ENCODE results near the gene ATP2B1. TPM values are rescaled to one million over a fixed set of nuclear protein-coding genes. Genes with fewer than 3 reads are reported as not detected.
"Not testable (repeated sequence)": the region's sequence is repeated elsewhere in the genome, so short reads cannot be mapped to it uniquely, and the experiment has no call there.

ATP2B1 gene
- total RNA-seq, 1 experiment from 2014 or later: 48.5 TPM

DNA sequence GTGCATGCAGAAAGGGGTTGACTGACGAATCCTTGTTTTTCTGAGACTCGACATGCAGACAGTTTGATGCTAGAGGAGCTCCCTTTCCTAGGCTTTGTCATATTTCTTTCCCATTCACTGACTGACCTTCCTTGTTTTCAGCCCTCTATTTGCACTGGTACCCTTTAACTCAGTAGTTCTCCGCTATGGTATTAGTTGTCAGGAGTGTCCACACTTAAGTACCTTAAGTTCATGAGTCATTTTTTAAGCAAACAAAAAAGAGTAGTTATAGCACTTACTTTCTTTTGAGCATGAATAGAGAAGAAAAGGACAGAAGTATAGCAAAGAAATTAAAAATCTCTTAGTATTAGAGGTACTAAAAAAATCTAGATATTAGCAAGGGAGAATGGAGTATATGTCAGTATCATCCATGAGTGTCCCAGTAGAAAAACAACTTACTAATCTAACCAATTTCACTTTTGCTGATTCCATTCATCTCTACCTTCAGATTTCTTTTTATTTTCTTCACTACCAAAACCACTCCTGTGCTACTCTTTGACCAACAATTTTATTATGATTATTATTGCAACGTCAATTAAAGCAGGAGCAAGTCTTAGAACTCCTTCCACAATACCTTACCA is 8.3 kb downstream of the ATP2B1 start:
- H3K27me3 ChIP-seq (ENCODE audit: low read length): no peaks in the 10 kb centered on the region
- CTCF ChIA-PET: interaction anchor here (0.6 kb wide), 1 partner anchor 472 kb away, joined by 3 read pairs; no protein-coding TSS in a partner anchor
- intact Hi-C loops (cut with micrococcal nuclease): loop anchor here (2.0 kb wide), 1 partner anchor 64 kb away; no protein-coding TSS in a partner anchor
- H3K27ac ChIP-seq (ENCODE audit: low read length): peak overlapping the region; percentile 5; the same call in 1 of the 2 replicates
- DNase-seq (peak; percentile 73), ATAC-seq (peak; percentile 93)
- POLR2A ChIA-PET (ENCODE audit: unreplicated experiment): interaction anchor here (0.7 kb wide), 1 partner anchor 155 kb away, joined by 5 read pairs; no protein-coding TSS in a partner anchor
- BruUV-seq (replicated peaks): no TSS peak
- H3K4me2 ChIP-seq (ENCODE audit: low read length): peak overlapping the region; percentile 41
- peaks cover 93% of the 10 kb centered on the region for H4K20me1 ChIP-seq (ENCODE audit: low read length)
- no peak for TF ChIP-seq EZH2 (IDR thresholded peaks at IDR 0.05; ENCODE audit: low read length, unreplicated experiment)
- H3F3A ChIP-seq (ENCODE audit: low read length, unreplicated experiment): no peaks in the 10 kb centered on the region
- H2AFZ ChIP-seq (ENCODE audit: low read length): no peak overlapping the region
- no peak overlapping the region for H3K9ac ChIP-seq (ENCODE audit: low read length)
- H3K36me3 ChIP-seq (ENCODE audit: low read depth, low read length): no peaks in the 10 kb centered on the region
- H3K4me1 ChIP-seq (ENCODE audit: insufficient read depth, low read length): peaks cover 54% of the 10 kb centered on the region
- no peak overlapping the region for H3K4me3 ChIP-seq (ENCODE audit: low read length)
- no peaks in the 10 kb centered on the region for H3K9me2 ChIP-seq (replicated peaks; ENCODE audit: low read length)
- peaks cover 100% of the 10 kb centered on the region for H3K79me2 ChIP-seq (ENCODE audit: low read length)
- H3K9me3 ChIP-seq (ENCODE audit: low read length): no peaks in the 10 kb centered on the region

DNA sequence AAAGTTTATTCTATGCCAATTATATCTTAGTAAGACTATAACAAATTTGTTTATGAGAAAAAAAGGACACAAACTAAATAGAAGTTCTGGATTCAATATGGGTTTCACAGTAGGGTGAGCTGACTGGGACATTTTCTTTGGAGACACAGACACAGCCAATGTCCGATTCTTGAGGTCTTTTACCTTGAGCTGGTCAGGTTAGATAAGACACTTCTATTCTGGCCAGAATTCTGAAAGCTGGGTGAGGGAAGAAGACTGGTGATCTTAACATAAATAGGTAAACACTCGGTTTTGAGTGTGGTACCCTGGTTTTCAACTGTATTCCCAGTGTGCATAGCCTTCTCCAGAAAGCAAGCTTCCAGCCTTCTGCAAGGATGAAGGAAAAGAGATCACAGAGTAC is 10.0 kb downstream of the ATP2B1 start:
- no TSS peak for BruUV-seq (replicated peaks)
- no peak overlapping the region for H2AFZ ChIP-seq (ENCODE audit: low read length)
- H3K9me3 ChIP-seq (ENCODE audit: low read length): no peaks in the 10 kb centered on the region
- no peak overlapping the region for H3K27ac ChIP-seq (ENCODE audit: low read length)
- H3K9me2 ChIP-seq (replicated peaks; ENCODE audit: low read length): no peaks in the 10 kb centered on the region
- TF ChIP-seq EZH2 (IDR thresholded peaks at IDR 0.05; ENCODE audit: low read length, unreplicated experiment) (no peak), EZH2phosphoT487 (IDR thresholded peaks at IDR 0.05; ENCODE audit: borderline replicate concordance, low read length) (no peak)
- TF ChIP-seq, protein P1, sequence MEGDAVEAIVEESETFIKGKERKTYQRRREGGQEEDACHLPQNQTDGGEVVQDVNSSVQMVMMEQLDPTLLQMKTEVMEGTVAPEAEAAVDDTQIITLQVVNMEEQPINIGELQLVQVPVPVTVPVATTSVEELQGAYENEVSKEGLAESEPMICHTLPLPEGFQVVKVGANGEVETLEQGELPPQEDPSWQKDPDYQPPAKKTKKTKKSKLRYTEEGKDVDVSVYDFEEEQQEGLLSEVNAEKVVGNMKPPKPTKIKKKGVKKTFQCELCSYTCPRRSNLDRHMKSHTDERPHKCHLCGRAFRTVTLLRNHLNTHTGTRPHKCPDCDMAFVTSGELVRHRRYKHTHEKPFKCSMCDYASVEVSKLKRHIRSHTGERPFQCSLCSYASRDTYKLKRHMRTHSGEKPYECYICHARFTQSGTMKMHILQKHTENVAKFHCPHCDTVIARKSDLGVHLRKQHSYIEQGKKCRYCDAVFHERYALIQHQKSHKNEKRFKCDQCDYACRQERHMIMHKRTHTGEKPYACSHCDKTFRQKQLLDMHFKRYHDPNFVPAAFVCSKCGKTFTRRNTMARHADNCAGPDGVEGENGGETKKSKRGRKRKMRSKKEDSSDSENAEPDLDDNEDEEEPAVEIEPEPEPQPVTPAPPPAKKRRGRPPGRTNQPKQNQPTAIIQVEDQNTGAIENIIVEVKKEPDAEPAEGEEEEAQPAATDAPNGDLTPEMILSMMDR (conservative IDR thresholded peaks at IDR 0.05; ENCODE audit: low read depth, low read length): no peak
- H3K27me3 ChIP-seq (ENCODE audit: low read length): no peaks in the 10 kb centered on the region
- ChIA-PET POLR2A (ENCODE audit: unreplicated experiment) (no interaction called here), CTCF (no interaction called here)
- H3F3A ChIP-seq (ENCODE audit: low read length, unreplicated experiment): no peaks in the 10 kb centered on the region
- H3K36me3 ChIP-seq (ENCODE audit: low read depth, low read length): no peaks in the 10 kb centered on the region
- no peak overlapping the region for H3K9ac ChIP-seq (ENCODE audit: low read length)
- no peak overlapping the region for H3K4me3 ChIP-seq (ENCODE audit: low read length)
- ATAC-seq (no peak), DNase-seq (no peak)
- intact Hi-C loops (cut with micrococcal nuclease): no loop called here
- peaks cover 100% of the 10 kb centered on the region for H3K79me2 ChIP-seq (ENCODE audit: low read length)
- H3K4me2 ChIP-seq (ENCODE audit: low read length): no peak overlapping the region
- peaks cover 38% of the 10 kb centered on the region for H3K4me1 ChIP-seq (ENCODE audit: insufficient read depth, low read length)
- H4K20me1 ChIP-seq (ENCODE audit: low read length): peaks cover 87% of the 10 kb centered on the region

DNA sequence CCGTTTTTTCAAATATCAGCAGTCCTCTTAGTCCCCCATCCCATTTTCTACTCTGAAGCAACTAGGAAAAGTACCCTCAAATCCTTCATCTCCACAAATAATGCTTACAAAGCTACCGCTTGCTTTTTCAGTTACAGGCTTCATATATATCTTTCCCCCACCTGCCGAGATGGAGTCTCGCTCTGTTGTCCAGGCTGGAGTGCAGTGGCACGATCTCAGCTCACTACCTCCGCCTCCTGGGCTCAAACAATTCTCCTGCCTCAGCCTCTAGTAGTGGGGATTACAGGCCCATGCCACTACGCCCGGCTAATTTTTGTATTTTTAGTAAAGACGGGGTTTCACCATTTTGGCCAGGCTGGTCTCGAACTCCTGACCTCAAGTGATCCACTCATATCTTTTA is 10.9 kb downstream of the ATP2B1 start:
- H3K27ac ChIP-seq (ENCODE audit: low read length); CTCF ChIA-PET; POLR2A ChIA-PET (ENCODE audit: unreplicated experiment); H3K9me2 ChIP-seq (replicated peaks; ENCODE audit: low read length); H3K9me3 ChIP-seq (ENCODE audit: low read length); H3K4me2 ChIP-seq (ENCODE audit: low read length); BruUV-seq (replicated peaks); intact Hi-C loops (cut with micrococcal nuclease); H3K4me3 ChIP-seq (ENCODE audit: low read length); H3K27me3 ChIP-seq (ENCODE audit: low read length); H3K36me3 ChIP-seq (ENCODE audit: low read depth, low read length); DNase-seq; ATAC-seq; H2AFZ ChIP-seq (ENCODE audit: low read length); H3K9ac ChIP-seq (ENCODE audit: low read length); H3F3A ChIP-seq (ENCODE audit: low read length, unreplicated experiment): not testable (repeated sequence)
- Histone ChIP-seq H3K4me1 (ENCODE audit: insufficient read depth, low read length) (peaks cover 29% of the 10 kb centered on the region), H4K20me1 (ENCODE audit: low read length) (peaks cover 88% of the 10 kb centered on the region), H3K79me2 (ENCODE audit: low read length) (peaks cover 100% of the 10 kb centered on the region)
